HG03139 (cell line): Measurements from ENCODE around the gene NDST4.

ENCODE experiments used
- ATAC-seq: cut with Tn5 transposase; IDR thresholded peaks from one replicate; pipeline ENCODE4 v1.9.1; 2021; ENCODE audit not compliant: unreplicated experiment

The NDST4 gene

GRCh38 chr4:115113506-115114106, at the start of gene NDST4:
TSS of gene NDST4 (minus strand) at chr4:115113620. CDS start at chr4:115077036, 36,584 bp downstream.
- no peak for ATAC-seq

- ATAC-seq: no peak
Measured at GRCh38 chr4:115159141-115159540, 45.7 kb upstream of the NDST4 start.

GRCh38 chr4:115158296-115158695, 44.9 kb upstream of the NDST4 start:
- no peak for ATAC-seq

- no peak for ATAC-seq
Measured at GRCh38 chr4:115154826-115155225, 41.4 kb upstream of the NDST4 start.

- no peak for ATAC-seq
Measured at GRCh38 chr4:115152965-115153364, 39.5 kb upstream of the NDST4 start.

- ATAC-seq: no peak
Measured at GRCh38 chr4:115152081-115152480, 38.7 kb upstream of the NDST4 start.

- ATAC-seq: no peak
Measured at GRCh38 chr4:115149106-115149505, 35.7 kb upstream of the NDST4 start.

- no peak for ATAC-seq
Measured at GRCh38 chr4:115145393-115146160, 32.2 kb upstream of the NDST4 start.

- ATAC-seq: no peak
Measured at GRCh38 chr4:115128037-115128436, 14.6 kb upstream of the NDST4 start.

- no peak for ATAC-seq
Measured at GRCh38 chr4:115126491-115126890, 13.1 kb upstream of the NDST4 start.

GRCh38 chr4:115121351-115122043, 8.1 kb upstream of the NDST4 start:
- ATAC-seq: no peak

GRCh38 chr4:115119804-115120352, 6.5 kb upstream of the NDST4 start:
- ATAC-seq: no peak

GRCh38 chr4:115117651-115118050, 4.2 kb upstream of the NDST4 start:
- no peak for ATAC-seq

GRCh38 chr4:115110191-115111181, 2.9 kb downstream of the NDST4 start:
- ATAC-seq: no peak

GRCh38 chr4:115108850-115109249, 4.6 kb downstream of the NDST4 start:
- ATAC-seq: no peak

GRCh38 chr4:115107411-115107810, 6.0 kb downstream of the NDST4 start:
- no peak for ATAC-seq

- ATAC-seq: no peak
Measured at GRCh38 chr4:115101675-115102074, 11.7 kb downstream of the NDST4 start.

GRCh38 chr4:115090483-115091075, 22.8 kb downstream of the NDST4 start:
- ATAC-seq: peak; percentile 84

- no peak for ATAC-seq
Measured at GRCh38 chr4:115082633-115083032, 30.8 kb downstream of the NDST4 start.

- ATAC-seq: no peak
Measured at GRCh38 chr4:115076691-115077090, 36.7 kb downstream of the NDST4 start.
